HG02571 (cell line): ENCODE measurements around the gene ADGRD1.
"Not testable (repeated sequence)": the region's sequence is repeated elsewhere in the genome, so short reads cannot be mapped to it uniquely, and the experiment has no call there.

Source experiments
- ATAC-seq: cut with Tn5 transposase; IDR thresholded peaks from one replicate; pipeline ENCODE4 v1.9.1; 2021; ENCODE audit warnings: mild to moderate bottlenecking, moderate library complexity; ENCODE audit not compliant: unreplicated experiment

ADGRD1 gene

DNA sequence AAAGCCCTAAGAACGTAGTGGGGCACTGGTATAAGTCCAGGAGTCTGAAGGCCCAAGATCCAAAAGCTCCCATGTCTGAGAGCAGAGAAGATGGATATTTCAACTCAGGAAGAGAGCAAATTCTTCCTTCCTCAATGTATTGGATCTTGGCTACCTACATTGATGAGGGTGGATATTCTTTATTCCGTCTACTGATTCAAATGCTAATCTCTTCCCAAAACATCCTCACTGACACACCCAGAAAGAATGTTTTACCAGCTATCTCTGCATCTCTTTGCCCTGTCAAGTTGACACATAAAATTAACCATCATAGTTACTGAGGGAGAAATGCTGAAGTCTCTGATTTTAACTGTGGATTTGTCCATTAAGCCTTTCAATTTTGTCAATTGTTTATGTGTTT lies 16.6 kb upstream of the ADGRD1 start:
- no peak for ATAC-seq

DNA sequence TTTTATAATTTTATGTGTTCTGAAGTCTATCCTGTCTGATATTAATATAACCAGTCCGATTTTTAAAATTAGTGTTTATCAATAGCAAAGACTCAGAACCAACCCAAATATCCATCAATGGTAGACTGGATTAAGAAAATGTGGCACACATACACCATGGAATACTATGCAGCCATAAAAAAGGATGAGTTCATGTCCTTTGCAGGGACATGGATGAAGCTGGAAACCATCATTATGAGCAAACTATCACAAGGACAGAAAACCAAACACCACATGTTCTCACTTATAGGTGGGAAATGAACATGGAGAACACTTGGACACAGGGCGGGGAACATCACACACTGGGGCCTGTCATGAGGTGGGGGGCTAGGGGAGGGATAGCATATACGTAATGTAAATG lies 16.2 kb upstream of the ADGRD1 start:
- not testable (repeated sequence) for ATAC-seq

GRCh38 chr12:130938186-130938585 lies 15.5 kb upstream of the ADGRD1 start:
- ATAC-seq, result no peak

DNA sequence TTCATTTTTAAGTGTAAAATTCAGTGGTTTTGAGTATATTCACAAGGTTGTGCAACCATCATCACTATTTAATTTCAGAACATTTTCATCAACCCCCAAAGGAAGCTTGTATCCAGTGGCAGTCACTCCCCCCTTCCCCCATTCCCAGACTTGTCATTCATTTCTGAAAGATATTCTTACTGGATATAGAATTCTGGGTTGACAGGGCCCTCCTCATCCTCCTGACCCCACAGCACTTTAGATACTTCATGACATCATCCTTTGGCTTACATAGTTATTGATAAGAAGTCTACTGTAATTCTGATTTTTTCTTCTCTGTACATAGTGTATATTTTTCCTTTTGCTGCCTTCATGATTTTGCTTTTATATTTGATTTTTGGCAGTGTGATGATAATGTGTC lies 8.8 kb upstream of the ADGRD1 start:
- ATAC-seq, result no peak

DNA sequence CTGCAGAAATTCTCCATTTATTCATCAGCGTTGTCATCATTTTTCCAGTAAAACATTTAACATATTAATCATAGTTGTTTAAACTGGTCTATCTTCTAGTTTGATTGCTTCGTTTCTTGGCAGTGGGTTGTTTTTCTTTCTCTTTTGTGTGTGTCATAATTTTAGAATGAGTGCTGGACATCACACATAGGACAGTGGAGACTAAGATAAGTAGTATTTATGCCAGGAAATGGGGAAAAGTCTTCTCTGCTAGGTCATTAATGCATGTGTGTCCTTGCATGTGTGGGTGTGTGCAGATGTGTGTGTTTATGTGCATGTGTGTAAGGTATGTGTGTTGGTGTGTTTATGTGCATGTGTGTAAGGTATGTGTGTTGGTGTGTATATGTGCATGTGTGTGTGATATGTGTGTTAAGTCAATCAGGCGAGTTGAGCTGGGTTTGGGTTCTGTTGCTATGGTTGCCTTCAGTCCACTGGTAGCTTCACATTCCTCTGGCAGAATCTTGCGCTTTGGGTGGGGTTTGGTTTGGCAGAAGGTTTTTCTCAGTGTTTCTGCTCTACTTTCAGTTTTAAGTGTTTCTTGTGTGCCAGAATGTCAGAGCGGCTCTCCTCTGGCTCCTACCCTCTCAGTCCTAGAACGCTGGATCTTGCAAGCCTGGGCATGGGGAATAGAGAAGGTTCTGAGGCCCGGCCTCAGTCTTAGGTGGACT lies 7.8 kb upstream of the ADGRD1 start:
- ATAC-seq, result no peak

DNA sequence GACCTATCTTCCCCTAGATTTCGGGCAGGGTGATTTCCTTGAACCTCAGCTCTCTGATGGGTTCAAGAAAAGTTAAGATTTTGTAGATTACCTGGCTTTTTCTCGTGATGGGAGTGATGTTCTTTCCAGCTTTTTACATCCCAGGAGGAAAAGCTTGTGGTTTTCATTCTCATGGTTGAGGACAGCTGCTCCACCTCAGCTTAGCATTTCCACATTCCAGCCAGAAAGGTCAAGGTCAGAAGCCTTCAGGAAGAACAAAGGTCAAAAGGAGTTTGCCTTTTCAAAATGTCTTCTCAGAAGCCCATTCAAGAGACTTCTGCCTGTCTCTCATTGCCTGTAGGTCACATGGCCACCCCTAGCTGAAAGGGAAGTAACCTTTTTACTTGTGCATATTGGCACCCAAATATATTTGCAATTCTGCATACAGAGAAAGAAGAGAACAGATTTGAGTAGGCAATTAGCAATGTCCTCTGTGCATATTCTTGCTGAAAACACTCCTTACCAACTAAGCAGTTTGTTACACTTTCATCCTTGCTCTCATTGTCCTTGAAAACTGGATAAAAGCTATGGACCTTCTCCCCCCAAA lies 6.6 kb upstream of the ADGRD1 start:
- no peak for ATAC-seq

GRCh38 chr12:130948136-130948535 lies 5.6 kb upstream of the ADGRD1 start:
- ATAC-seq, result no peak

GRCh38 chr12:130948751-130949150 lies 5.0 kb upstream of the ADGRD1 start:
- no peak for ATAC-seq

GRCh38 chr12:130949806-130950205 lies 3.9 kb upstream of the ADGRD1 start:
- no peak for ATAC-seq

- no peak for ATAC-seq
These were observed 2.1 kb upstream of the ADGRD1 start for GRCh38 chr12:130951636-130952035.

GRCh38 chr12:130952171-130952954 lies 1.3 kb upstream of the ADGRD1 start:
- ATAC-seq, result no peak

GRCh38 chr12:130954544-130954831 lies 781 bp downstream of the ADGRD1 start:
- ATAC-seq, result no peak

DNA sequence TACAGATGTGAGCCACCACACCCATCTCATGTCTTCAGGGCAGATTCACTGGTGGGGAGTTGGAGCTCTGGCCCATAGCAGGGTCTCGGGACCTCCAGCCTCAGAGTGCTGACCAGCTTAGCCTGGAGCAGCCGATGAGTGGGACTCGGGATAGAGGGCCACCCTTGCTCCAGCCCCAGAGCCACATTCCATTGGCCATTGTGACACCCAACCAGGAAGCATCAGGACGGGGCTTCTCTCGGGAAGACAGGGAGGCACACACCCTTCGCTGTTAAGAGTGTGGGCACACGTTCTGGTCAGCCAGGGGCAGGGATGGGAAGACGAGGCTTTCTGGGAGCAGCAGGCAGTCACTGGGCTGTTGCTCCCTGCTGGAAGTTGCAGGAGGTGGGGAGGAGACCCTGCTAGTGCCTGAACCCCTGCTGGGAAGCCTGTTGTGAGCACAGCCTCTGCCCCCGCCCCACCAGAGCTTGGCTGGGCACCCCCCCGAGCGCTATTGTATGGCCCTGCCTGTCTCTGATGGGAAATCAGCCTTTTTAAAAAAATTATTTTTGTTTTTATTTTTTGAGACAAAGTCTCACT lies 1.6 kb downstream of the ADGRD1 start:
- no peak for ATAC-seq

DNA sequence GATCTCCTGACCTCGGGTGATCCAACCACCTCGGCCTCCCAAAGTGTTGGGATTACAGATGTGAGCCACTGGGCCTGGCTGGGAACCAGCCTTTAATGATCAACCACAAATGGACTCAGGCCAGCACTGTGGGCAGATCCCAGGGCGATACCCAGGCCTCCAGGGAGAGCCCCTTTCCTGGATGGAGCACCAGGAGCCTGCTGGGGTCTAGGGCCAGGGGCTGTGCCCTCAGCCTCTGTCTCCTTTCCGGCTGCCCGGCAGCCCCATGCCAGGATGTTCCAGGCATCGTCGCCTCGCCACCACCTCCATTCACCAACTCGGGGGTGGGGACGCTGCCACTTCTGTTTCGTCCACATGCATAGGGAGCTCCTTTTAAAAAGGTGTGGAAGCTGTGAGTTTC lies 2.3 kb downstream of the ADGRD1 start:
- ATAC-seq, result no peak

DNA sequence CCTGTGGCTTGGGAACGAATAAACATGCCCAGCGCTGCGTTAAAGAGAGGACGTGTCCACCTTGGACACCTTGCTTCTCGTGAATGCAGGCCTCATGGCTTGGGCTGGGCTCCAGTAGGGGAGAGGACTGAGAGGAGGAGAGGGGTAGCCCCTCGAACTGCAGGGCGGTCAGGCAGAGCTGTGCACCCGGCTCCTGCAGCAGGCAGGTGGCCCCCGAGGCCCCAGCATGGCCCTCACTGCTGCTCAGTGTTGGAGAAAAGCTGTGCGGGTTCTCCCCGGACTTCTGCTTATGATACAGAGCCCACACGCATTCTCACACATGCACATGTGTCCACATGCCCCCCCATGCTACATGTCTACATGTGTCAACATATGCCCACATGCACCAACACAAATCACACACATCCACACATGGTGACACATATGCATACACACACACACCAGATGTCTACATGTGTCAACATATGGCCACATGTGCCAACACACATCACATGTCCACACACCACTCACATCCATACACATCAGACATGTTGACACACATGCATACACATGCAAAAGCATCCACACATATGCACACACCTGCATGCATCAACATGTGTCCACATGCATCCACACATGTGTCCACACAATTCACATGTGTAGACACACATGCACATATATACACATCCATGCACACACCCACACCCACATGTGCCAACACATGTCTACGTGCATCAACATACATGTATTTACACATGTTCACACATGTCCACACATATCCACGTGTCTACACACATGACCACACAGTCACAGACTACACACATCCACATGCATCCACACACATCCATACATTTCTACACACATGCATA lies 3.0 kb downstream of the ADGRD1 start:
- ATAC-seq, result no peak

GRCh38 chr12:130957304-130957621 lies 3.6 kb downstream of the ADGRD1 start:
- no peak for ATAC-seq

DNA sequence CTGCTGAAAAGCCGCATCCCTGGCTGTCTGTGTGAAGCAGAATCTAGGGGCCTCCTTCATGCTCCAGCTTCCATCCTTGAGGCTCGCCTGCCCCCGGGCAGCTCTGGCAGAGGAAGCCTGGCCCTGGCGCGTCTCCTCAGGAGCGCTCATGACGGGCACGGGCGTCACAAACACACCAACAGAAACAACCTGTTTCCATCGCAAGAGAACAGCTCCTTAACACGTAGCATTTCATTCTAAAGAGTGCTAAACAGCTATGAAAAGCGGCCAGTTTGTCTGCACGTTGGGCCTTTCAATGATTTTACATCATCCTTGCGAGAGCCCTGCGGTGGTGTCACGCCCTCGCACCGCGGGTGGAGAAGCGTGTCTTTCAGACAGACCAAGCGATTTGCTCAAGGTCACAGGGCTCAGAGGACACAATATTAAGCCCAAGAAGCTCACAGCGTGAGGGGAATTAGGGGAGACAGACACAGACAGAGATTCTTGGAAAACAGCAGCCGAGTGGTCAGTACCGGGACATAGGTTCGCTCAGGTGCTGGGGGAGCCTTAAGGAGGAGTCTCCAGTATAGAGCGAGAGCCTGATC lies 4.9 kb downstream of the ADGRD1 start:
- ATAC-seq, result no peak

DNA sequence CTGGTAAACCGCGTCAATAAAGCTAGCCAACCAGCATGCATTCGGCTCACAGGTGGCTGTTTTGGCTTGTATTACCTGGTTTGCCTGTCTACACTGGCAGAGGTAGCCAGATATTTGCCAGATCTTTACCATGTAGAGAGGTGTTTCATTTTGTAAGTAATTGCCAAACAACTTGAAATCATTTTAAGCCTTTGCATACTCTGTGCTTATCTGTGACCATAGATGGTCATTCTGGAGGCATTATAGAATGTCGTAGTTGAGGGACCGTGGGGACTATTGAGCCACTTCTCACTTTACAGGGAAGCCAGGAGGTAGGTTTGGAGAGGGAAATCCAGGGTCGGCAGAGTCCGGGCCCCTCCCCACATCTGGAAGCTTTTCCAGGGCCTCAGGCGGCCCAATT lies 5.9 kb downstream of the ADGRD1 start:
- no peak for ATAC-seq

- no peak for ATAC-seq
These were observed 6.4 kb downstream of the ADGRD1 start for GRCh38 chr12:130960058-130960457.

- ATAC-seq, result no peak
These were observed 7.1 kb downstream of the ADGRD1 start for GRCh38 chr12:130960787-130961186.

GRCh38 chr12:130961921-130962451 lies 8.3 kb downstream of the ADGRD1 start:
- ATAC-seq, result no peak
